ENCODE data around the gene TTLL11. TPM values are rescaled to one million over a fixed set of nuclear protein-coding genes. Genes with fewer than 3 reads are reported as not detected.

TTLL11 gene
- total RNA-seq, 1 experiment from 2014 or later = 13.6 TPM

DNA sequence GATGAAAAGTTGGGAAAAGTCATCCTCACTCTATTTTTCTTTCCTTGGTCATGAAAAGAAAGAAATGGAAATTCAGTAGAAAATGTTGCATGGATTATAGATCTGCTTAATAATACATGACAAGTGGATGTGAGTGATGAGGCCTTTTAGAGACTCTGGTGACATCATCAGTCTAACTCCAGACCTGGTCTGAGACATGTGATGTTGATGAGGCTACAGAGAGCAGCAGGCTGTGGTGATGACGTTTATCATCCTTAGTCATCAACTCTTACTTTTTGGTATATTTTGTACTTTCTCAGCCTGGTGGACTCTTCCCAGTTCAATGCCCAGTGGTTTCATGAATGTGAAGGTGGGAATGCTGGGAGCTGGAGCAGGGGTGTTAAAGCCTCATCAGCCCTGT lies 116.4 kb downstream of the TTLL11 start:
- Mint-ChIP-seq H3K4me3 (ENCODE audit: unreplicated experiment) (no peak overlapping the region), H3K27me3 (ENCODE audit: insufficient read depth, unreplicated experiment) (no peaks in the 10 kb centered on the region), H3K27ac (ENCODE audit: low read depth, unreplicated experiment) (no peak overlapping the region), H3K4me1 (ENCODE audit: insufficient read depth, unreplicated experiment) (peaks cover 21% of the 10 kb centered on the region), H3K36me3 (ENCODE audit: insufficient read depth, unreplicated experiment) (peaks cover 4% of the 10 kb centered on the region), H3K9me3 (ENCODE audit: unreplicated experiment) (peaks cover 13% of the 10 kb centered on the region)
- ChIA-PET POLR2A (interaction anchor here (0.6 to 1.2 kb wide), 4 partner anchors 13 to 430 kb away, joined by 3 to 8 read pairs (median 4); no protein-coding TSS in a partner anchor), CTCF (interaction anchor here (0.7 to 2.9 kb wide), 6 partner anchors 14 to 1124 kb away, joined by 3 to 9 read pairs (median 4); no protein-coding TSS in a partner anchor)
- intact Hi-C loops (cut with micrococcal nuclease) = no loop called here
- no peak for DNase-seq (ENCODE audit: unreplicated experiment)
- TF ChIP-seq, protein P1, sequence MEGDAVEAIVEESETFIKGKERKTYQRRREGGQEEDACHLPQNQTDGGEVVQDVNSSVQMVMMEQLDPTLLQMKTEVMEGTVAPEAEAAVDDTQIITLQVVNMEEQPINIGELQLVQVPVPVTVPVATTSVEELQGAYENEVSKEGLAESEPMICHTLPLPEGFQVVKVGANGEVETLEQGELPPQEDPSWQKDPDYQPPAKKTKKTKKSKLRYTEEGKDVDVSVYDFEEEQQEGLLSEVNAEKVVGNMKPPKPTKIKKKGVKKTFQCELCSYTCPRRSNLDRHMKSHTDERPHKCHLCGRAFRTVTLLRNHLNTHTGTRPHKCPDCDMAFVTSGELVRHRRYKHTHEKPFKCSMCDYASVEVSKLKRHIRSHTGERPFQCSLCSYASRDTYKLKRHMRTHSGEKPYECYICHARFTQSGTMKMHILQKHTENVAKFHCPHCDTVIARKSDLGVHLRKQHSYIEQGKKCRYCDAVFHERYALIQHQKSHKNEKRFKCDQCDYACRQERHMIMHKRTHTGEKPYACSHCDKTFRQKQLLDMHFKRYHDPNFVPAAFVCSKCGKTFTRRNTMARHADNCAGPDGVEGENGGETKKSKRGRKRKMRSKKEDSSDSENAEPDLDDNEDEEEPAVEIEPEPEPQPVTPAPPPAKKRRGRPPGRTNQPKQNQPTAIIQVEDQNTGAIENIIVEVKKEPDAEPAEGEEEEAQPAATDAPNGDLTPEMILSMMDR (IDR thresholded peaks at IDR 0.05; ENCODE audit: unreplicated experiment) = no peak
- BruUV-seq (replicated peaks) = no TSS peak

DNA sequence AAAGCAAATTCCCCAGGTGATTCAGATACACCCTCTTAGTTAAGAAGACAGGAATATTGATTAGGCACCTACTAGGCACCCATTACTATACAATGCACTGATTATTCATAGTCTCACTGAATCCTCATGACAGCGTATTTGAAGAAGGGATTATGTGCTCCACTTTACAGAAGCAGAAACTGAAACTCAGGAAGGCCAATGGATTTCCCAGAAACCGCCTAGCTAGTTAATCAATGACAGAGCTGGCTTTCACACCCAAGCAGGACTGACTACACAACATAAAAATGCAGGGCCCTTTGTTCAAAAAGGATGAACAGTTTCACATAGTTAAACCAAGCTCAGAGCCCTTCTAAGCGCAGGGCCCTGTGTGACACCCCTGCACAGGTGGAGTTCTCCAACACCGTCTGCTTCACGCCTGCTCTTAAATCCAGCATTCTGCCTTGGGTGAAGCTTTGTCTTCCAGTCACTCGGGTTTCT lies 117.3 kb downstream of the TTLL11 start:
- ChIA-PET POLR2A (interaction anchor here (0.6 to 1.8 kb wide), 3 partner anchors 12 to 429 kb away, joined by 3 to 8 read pairs (median 8); no protein-coding TSS in a partner anchor), CTCF (interaction anchor here (0.6 to 2.0 kb wide), 6 partner anchors 15 to 1276 kb away, joined by 3 to 6 read pairs (median 3); no protein-coding TSS in a partner anchor)
- peaks cover 21% of the 10 kb centered on the region for H3K4me1 Mint-ChIP-seq (ENCODE audit: insufficient read depth, unreplicated experiment)
- intact Hi-C loops (cut with micrococcal nuclease) = no loop called here
- no peak for DNase-seq (ENCODE audit: unreplicated experiment)
- TF ChIP-seq, protein P1 (IDR thresholded peaks at IDR 0.05; ENCODE audit: unreplicated experiment) = no peak
- no peaks in the 10 kb centered on the region for H3K27me3 Mint-ChIP-seq (ENCODE audit: insufficient read depth, unreplicated experiment)
- peaks cover 4% of the 10 kb centered on the region for H3K9me3 Mint-ChIP-seq (ENCODE audit: unreplicated experiment)
- no TSS peak for BruUV-seq (replicated peaks)
- H3K27ac Mint-ChIP-seq (ENCODE audit: low read depth, unreplicated experiment) = no peak overlapping the region
- H3K4me3 Mint-ChIP-seq (ENCODE audit: unreplicated experiment) = no peak overlapping the region
- peaks cover 4% of the 10 kb centered on the region for H3K36me3 Mint-ChIP-seq (ENCODE audit: insufficient read depth, unreplicated experiment)

DNA sequence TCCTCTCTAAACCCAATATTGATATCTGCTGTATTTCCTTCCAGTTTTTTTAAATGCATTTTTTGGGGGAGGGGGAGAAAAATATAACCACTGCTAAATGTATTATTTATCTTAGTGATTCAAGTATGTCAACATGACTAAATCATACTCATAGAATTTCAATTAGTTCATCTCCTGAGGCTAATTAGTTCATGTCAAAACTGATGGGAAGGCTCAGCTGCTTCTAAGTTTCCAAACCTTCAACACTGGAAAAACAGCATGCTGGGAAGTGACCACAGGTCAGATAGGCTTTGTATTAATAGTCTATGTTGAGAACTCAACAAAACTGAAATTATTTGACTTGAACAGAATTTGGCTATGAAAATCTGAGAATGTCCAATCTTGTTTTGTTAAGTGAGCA lies 118.7 kb downstream of the TTLL11 start:
- ChIA-PET POLR2A (interaction anchor here (1.2 to 1.8 kb wide), 2 partner anchors 12 to 239 kb away, joined by 3 to 8 read pairs; no protein-coding TSS in a partner anchor), CTCF (interaction anchor here (0.6 to 0.7 kb wide), 2 partner anchors 11 to 274 kb away, joined by 3 read pairs; no protein-coding TSS in a partner anchor)
- H3K9me3 Mint-ChIP-seq (ENCODE audit: unreplicated experiment) = no peaks in the 10 kb centered on the region
- no peaks in the 10 kb centered on the region for H3K27me3 Mint-ChIP-seq (ENCODE audit: insufficient read depth, unreplicated experiment)
- BruUV-seq (replicated peaks) = no TSS peak
- intact Hi-C loops (cut with micrococcal nuclease) = no loop called here
- peaks cover 4% of the 10 kb centered on the region for H3K36me3 Mint-ChIP-seq (ENCODE audit: insufficient read depth, unreplicated experiment)
- no peak overlapping the region for H3K4me3 Mint-ChIP-seq (ENCODE audit: unreplicated experiment)
- H3K4me1 Mint-ChIP-seq (ENCODE audit: insufficient read depth, unreplicated experiment) = peaks cover 21% of the 10 kb centered on the region
- H3K27ac Mint-ChIP-seq (ENCODE audit: low read depth, unreplicated experiment) = no peak overlapping the region
- TF ChIP-seq, protein P1 (IDR thresholded peaks at IDR 0.05; ENCODE audit: unreplicated experiment) = no peak
- DNase-seq (ENCODE audit: unreplicated experiment) = peak; percentile 38

DNA sequence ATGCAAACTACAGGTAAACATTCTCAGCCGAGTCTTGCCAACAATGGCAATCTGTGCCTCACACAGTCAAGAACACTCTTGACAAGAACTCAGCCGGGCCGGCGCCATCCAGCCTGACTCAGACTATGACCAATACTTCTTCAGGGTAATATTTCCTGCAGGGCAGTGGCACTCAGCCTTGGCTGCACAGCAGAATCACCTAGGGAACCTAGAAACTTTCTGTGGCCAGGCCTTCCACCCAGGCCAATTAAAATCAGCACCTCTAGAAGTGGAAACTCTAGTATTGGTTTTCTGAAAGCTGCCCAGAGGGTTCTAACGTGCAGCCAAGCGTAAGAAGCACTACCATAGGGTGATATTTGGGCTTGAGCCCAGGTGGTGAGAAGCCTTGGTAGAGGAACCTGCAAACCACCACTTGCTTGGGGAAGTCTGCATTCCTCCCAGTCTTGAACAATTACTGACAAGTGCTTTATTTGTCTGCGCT lies 120.6 kb downstream of the TTLL11 start:
- no peak overlapping the region for H3K4me3 Mint-ChIP-seq (ENCODE audit: unreplicated experiment)
- intact Hi-C loops (cut with micrococcal nuclease) = no loop called here
- no peaks in the 10 kb centered on the region for H3K9me3 Mint-ChIP-seq (ENCODE audit: unreplicated experiment)
- ChIA-PET POLR2A (interaction anchor here (0.9 to 1.3 kb wide), 6 partner anchors 9 to 244 kb away, joined by 3 to 6 read pairs (median 4); no protein-coding TSS in a partner anchor), CTCF (no interaction called here)
- TF ChIP-seq, protein P1 (IDR thresholded peaks at IDR 0.05; ENCODE audit: unreplicated experiment) = no peak
- no peaks in the 10 kb centered on the region for H3K27me3 Mint-ChIP-seq (ENCODE audit: insufficient read depth, unreplicated experiment)
- BruUV-seq (replicated peaks) = no TSS peak
- peaks cover 21% of the 10 kb centered on the region for H3K4me1 Mint-ChIP-seq (ENCODE audit: insufficient read depth, unreplicated experiment)
- DNase-seq (ENCODE audit: unreplicated experiment) = peak; percentile 95
- peak overlapping the region; percentile 71 for H3K27ac Mint-ChIP-seq (ENCODE audit: low read depth, unreplicated experiment)
- H3K36me3 Mint-ChIP-seq (ENCODE audit: insufficient read depth, unreplicated experiment) = peaks cover 4% of the 10 kb centered on the region
